Measurements from ENCODE around the gene CHMP6. TPM values are rescaled to one million over a fixed set of nuclear protein-coding genes. Genes with fewer than 3 reads are reported as not detected.

Gene CHMP6
- total and polyA plus RNA-seq, 10 donors = 23.0 to 41.1 (median 30.8) TPM

GRCh38 chr17:81030741-81031565 lies 39.3 kb downstream of the CHMP6 start:
- peak; percentile 65 to 79 (median 74) for TF ChIP-seq POLR2AphosphoS5 (IDR thresholded peaks at IDR 0.05)
- TF ChIP-seq, protein P1, sequence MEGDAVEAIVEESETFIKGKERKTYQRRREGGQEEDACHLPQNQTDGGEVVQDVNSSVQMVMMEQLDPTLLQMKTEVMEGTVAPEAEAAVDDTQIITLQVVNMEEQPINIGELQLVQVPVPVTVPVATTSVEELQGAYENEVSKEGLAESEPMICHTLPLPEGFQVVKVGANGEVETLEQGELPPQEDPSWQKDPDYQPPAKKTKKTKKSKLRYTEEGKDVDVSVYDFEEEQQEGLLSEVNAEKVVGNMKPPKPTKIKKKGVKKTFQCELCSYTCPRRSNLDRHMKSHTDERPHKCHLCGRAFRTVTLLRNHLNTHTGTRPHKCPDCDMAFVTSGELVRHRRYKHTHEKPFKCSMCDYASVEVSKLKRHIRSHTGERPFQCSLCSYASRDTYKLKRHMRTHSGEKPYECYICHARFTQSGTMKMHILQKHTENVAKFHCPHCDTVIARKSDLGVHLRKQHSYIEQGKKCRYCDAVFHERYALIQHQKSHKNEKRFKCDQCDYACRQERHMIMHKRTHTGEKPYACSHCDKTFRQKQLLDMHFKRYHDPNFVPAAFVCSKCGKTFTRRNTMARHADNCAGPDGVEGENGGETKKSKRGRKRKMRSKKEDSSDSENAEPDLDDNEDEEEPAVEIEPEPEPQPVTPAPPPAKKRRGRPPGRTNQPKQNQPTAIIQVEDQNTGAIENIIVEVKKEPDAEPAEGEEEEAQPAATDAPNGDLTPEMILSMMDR (IDR thresholded peaks at IDR 0.05 in 8 of 11, conservative IDR thresholded peaks at IDR 0.05 in 3 of 11) = no peak
- TF ChIP-seq POLR2A (IDR thresholded peaks at IDR 0.05) = no peak
- H3K27ac ChIP-seq = peak overlapping the region in 7 of 8 donors; percentile 54 to 80 (median 73)
- peaks cover 0 to 70% (median 15%) of the 10 kb centered on the region in 7 donors for H3K27me3 ChIP-seq (replicated peaks in 1 of 7)
- 47 to 64% (median 56%) methylated on average over 25 to 32 of the region's 32 CpGs for WGBS, 5 donors
- intact Hi-C loops (cut with DNase I; ENCODE audit: low total_unique reads) = no loop called here
- peak overlapping the region in 1 of 8 donors; percentile 87 for H3K4me3 ChIP-seq
- DNase-seq = peak; percentile 84
- peaks cover 14 to 54% (median 39%) of the 10 kb centered on the region in 6 donors for H3K4me1 ChIP-seq
- H3K36me3 ChIP-seq = peaks cover 0 to 4% (median 0%) of the 10 kb centered on the region in 6 donors
- H3K9me3 ChIP-seq = peaks cover 0 to 7% (median 0%) of the 10 kb centered on the region in 8 donors

GRCh38 chr17:81031566-81032550 lies 40.2 kb downstream of the CHMP6 start:
- WGBS, 5 donors = 53 to 76% (median 53%) methylated on average over 30 to 41 of the region's 41 CpGs
- peak overlapping the region in 7 of 8 donors; percentile 54 to 80 (median 73) for H3K27ac ChIP-seq
- H3K9me3 ChIP-seq = peaks cover 0 to 7% (median 0%) of the 10 kb centered on the region in 8 donors
- H3K4me3 ChIP-seq = peak overlapping the region in 1 of 8 donors; percentile 87
- peaks cover 17 to 63% (median 47%) of the 10 kb centered on the region in 6 donors for H3K4me1 ChIP-seq
- TF ChIP-seq, protein P1 (IDR thresholded peaks at IDR 0.05 in 8 of 11, conservative IDR thresholded peaks at IDR 0.05 in 3 of 11) = no peak
- peak in 1 of 3 donors; percentile 32 for TF ChIP-seq POLR2AphosphoS5 (IDR thresholded peaks at IDR 0.05)
- TF ChIP-seq POLR2A (IDR thresholded peaks at IDR 0.05) = no peak
- peaks cover 0 to 4% (median 0%) of the 10 kb centered on the region in 6 donors for H3K36me3 ChIP-seq
- intact Hi-C loops (cut with DNase I; ENCODE audit: low total_unique reads) = no loop called here
- H3K27me3 ChIP-seq (replicated peaks in 1 of 7) = peaks cover 0 to 70% (median 15%) of the 10 kb centered on the region in 7 donors
- peak; percentile 84 for DNase-seq

DNA sequence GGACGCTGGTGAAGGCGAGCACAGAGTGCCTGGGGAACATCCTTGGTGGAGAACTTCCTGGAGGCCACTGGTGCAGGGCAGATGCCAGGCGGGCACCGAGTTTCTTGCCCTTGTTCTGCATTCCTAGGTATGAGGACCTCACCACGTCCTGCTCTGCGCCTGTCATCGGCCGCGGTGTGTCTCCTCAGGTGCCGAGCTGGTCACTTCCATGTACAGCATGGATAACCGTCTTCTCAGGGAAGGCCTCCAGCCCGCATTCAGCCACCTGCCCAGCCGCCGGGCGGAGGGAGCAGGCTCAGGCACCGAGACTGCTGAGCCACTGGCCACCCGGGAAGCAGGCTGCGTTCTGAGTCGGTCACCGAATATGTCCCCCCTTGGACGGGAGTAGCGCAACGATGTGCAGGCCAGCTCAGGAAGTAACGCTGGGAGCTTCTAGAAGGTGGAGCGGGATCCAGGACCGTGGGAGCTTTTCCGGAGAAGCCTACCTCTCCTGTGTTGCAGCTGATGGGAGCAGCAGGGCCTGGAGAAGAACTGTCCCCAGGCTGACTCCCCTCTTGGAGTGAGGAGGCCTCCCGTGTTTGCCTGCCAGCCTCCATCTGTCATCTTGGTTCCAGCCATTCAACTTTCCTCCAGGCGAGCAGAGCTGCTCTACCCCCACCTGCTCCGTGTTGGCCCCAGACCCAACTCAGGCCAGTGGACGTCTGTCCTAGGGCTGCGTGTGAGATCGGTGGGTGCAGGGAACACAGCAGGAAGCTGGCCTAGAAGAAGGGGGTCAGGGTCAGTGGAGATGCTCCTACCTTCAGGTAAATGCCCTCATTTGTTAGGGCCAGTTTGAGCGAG lies 41.2 kb downstream of the CHMP6 start:
- intact Hi-C loops (cut with DNase I; ENCODE audit: low total_unique reads) = no loop called here
- DNase-seq = peak; percentile 77
- Histone ChIP-seq H3K36me3 (peaks cover 0 to 4% (median 0%) of the 10 kb centered on the region in 6 donors), H3K27me3 (replicated peaks in 1 of 7) (peaks cover 0 to 66% (median 9%) of the 10 kb centered on the region in 7 donors), H3K27ac (peak overlapping the region in 4 of 8 donors; percentile 26 to 80 (median 60)), H3K9me3 (no peaks in the 10 kb centered on the region), H3K4me3 (peak overlapping the region in 5 of 8 donors; percentile 52 to 87 (median 72)), H3K4me1 (peaks cover 17 to 72% (median 50%) of the 10 kb centered on the region in 6 donors)
- TF ChIP-seq, protein P1 (IDR thresholded peaks at IDR 0.05 in 8 of 11, conservative IDR thresholded peaks at IDR 0.05 in 3 of 11) = no peak
- TF ChIP-seq POLR2AphosphoS5 (IDR thresholded peaks at IDR 0.05) (peak in 1 of 3 donors; percentile 15), POLR2A (IDR thresholded peaks at IDR 0.05) (no peak)
- WGBS, 5 donors = 74 to 80% (median 78%) methylated on average over 23 to 34 of the region's 34 CpGs
